HUES6 (cell line): Measurements from ENCODE around the gene EIF5AL1.
"Not testable (repeated sequence)": the region's sequence is repeated elsewhere in the genome, so short reads cannot be mapped to it uniquely, and the experiment has no call there.

ENCODE experiments used
- H3K27ac ChIP-seq: 2 replicates; pipeline ENCODE4 v1.7.0; 2013; ENCODE audit warnings: low read depth, mild to moderate bottlenecking, low read length, inconsistent platforms
- H3K27me3 ChIP-seq: 2 replicates; pipeline ENCODE4 v1.6.1; 2013; ENCODE audit warnings: low read length; ENCODE audit not compliant: control insufficient read depth, insufficient read depth
- H3K36me3 ChIP-seq: 2 replicates; pipeline ENCODE4 v1.6.1; 2013; ENCODE audit warnings: low read length; ENCODE audit not compliant: control insufficient read depth, insufficient read depth
- H3K4me1 ChIP-seq: 2 replicates; pipeline ENCODE4 v1.6.1; 2013; ENCODE audit warnings: low read length; ENCODE audit not compliant: control insufficient read depth, insufficient read depth
- H3K4me3 ChIP-seq: 2 replicates; pipeline ENCODE4 v1.5.1; 2013; ENCODE audit warnings: low read depth, low read length
- H3K9ac ChIP-seq: one replicate; pipeline ENCODE4 v1.6.1; 2013; ENCODE audit warnings: mild to moderate bottlenecking, low read length
- H3K9me3 ChIP-seq: 2 replicates; pipeline ENCODE4 v1.6.1; 2013; ENCODE audit warnings: low read depth, low read length; ENCODE audit not compliant: control insufficient read depth, insufficient read depth

Gene EIF5AL1

DNA sequence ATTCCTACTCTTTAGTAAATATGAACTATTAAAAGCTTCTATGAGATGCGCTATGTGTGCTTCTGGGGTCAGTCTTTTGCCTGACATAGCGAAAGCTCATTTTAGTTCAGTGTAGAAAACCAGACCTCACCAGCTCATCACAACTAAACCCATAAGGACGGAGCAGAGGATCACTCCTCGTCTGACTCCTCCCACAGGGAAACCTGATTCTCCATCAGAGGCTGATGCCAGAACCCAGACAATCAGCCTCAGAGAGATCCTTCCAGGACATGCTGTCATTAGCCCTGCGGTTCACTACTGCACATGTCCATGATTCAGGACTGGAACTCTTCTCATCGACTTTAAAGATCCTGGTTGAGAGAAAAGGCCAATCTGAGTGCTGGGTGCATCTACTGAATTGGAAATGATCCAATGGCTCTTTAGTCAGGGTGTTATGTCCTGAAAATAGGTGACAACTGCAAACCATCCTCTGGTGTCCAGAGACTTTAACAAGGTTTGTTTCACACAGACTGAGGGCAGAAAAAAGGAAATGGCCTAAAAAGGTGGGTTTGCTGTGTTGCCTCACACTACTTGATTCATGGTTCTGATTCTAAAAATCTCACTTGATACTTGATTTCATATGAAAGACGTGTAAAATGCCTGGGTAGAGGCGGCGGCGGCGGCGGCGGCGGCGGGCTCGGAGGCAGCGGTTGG is at the start of gene EIF5AL1:
Gene EIF5AL1, plus strand, starts transcription at position 643 of the 693 bp plus-strand sequence. CDS start 117 bp downstream, outside the sequence.
- H3K27me3 ChIP-seq = peaks cover 12% of the 10 kb centered on the region; the same call in 1 of the 2 replicates
- H3K9ac ChIP-seq, H3K4me1 ChIP-seq, H3K4me3 ChIP-seq, H3K27ac ChIP-seq, H3K36me3 ChIP-seq, H3K9me3 ChIP-seq: not testable (repeated sequence)

DNA sequence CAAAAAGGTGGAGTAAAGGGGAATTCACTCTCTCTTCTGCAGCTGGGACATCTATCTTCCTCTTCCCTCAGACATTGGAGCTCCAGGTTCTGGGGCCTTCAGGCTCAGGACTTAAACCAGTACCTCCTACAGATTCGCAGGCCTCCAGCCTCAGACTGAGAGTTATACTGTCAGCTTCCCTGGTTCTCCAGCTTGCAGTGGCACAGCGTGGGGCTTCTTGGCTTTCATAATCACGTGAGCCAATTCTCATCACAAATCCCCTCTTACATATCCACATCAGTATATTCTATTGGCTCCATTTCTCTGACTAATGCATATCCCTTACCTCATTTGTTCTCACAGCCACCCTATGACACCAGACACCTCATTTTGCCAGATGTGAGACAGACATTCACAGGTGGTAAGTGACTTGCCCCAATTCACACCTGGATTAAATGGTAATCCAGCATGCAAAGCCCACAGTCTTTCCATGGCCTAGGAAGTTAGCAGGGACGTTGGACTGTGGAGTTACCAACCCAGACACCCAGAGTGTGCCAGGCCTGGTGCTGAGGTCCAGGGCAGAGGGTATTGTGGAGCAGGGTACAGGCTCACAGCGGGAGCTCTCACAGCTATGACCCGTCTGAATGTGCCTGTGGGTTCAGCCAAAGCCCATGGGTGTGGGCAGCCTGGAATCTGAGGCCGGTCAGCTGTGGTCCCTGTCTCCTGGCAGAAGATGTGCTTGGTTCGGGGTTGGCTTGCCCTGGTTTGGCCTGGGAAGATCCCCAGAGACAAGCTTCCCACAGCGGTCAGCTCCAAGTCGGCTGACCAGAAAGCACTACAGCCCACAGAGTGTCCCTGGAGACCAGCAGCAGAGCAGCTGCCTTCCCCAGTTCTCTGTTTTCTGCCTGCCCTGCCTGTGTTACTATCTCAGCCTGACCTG is 48.5 kb upstream of the EIF5AL1 start:
- Histone ChIP-seq H3K27me3 (peaks cover 22% of the 10 kb centered on the region), H3K27ac (no peak overlapping the region), H3K9ac (no peak overlapping the region), H3K9me3 (no peaks in the 10 kb centered on the region), H3K4me3 (no peak overlapping the region), H3K36me3 (no peaks in the 10 kb centered on the region), H3K4me1 (no peaks in the 10 kb centered on the region; the same call in 1 of the 2 replicates)

DNA sequence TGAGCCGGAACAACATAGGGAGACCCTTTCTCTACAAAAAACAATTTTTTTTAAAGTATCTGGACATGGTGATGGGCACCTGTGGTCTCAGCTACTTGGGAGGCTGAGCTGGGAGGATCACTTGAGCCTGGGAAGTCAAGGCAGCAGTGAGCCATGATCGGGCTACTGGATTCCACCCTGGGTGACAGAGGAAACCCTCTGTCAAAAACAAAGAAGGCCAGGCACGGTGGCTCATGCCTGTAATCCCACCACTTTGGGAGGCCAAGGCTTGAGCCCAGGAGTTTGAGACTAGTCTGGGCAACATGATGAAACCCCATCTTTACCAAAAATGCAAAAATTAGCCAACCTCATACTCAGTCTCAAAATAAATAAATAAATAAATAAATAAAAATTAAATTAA is 47.0 kb upstream of the EIF5AL1 start:
- Histone ChIP-seq H3K4me3 (no peak overlapping the region), H3K27ac (no peak overlapping the region)

DNA sequence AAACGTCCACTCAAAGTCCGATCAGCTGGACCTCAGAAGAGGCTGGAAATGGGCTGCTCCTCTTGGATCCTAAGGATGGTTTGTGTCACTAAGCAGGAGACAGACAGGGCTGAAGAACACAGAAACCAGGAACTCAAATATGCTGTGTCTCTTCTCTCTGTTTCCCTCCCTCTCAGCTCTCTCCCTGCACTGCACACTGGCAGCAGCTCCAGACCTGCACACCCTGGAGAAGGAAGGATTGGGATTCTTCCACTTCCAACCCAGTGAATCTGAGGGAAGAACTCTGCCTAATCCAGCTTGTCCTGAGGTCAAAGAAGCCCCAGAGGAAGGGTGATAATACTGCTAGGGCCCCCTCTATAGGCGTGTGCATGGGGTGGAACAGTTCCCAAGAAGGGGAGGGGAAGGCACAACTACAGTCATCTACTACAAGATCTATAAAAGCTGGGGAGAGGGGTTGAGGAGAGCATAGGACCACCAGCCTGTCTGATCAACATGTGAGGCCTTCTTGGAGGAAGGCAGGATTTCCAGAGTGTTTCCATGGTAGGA is 44.2 kb upstream of the EIF5AL1 start:
- Histone ChIP-seq H3K9ac (no peak overlapping the region), H3K27ac (no peak overlapping the region), H3K4me1 (no peaks in the 10 kb centered on the region; the same call in 1 of the 2 replicates), H3K4me3 (no peak overlapping the region), H3K9me3 (no peaks in the 10 kb centered on the region), H3K36me3 (no peaks in the 10 kb centered on the region), H3K27me3 (peaks cover 12% of the 10 kb centered on the region; the same call in 1 of the 2 replicates)

More for the DNA sequence above, 47.0 kb upstream of the EIF5AL1 start:
- no peaks in the 10 kb centered on the region; the same call in 1 of the 2 replicates for H3K4me1 ChIP-seq
- no peak overlapping the region for H3K9ac ChIP-seq
- H3K9me3 ChIP-seq = no peaks in the 10 kb centered on the region
- peaks cover 22% of the 10 kb centered on the region for H3K27me3 ChIP-seq
- H3K36me3 ChIP-seq = no peaks in the 10 kb centered on the region

DNA sequence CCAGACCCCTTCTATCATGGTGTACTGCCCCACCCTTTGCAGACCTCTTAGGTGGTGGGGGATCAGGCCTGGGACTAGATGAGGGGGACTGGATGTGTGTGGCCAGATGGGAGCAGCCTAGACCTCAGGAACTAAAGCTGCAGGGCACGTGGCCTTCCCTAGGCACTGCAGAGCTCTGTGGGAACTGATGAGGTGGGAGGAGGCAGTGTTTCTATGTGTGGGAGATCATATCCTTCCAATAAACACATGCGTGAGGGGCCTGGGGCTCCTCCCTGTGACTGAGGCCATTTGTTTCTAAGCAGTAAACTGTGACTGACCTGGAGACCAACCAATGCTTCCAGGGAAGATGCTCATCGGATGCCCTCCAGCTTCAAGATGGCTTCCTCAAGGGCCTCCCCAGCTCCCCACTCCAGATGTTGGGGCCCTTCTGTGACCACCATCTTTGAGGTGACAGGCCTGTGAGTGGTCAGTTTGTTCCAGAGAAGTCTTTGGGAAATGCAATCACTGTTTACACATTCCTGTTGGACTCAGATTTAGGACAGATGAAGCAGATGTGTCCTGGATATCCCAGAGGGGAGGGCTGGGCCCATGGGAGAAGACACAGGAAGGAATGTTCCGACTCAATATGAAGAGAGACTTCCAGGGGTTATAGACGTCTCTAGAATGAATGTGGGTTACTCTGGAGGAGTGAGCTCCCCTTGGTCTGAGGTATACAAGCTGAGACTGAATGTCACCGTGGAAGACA is 43.3 kb upstream of the EIF5AL1 start:
- Histone ChIP-seq H3K27ac (no peak overlapping the region), H3K27me3 (0 out of 2 replicates have a peak, but pooled peaks cover 7% of the 10 kb centered on the region), H3K36me3 (no peaks in the 10 kb centered on the region), H3K4me1 (no peaks in the 10 kb centered on the region; the same call in 1 of the 2 replicates), H3K9ac (no peak overlapping the region), H3K9me3 (no peaks in the 10 kb centered on the region), H3K4me3 (no peak overlapping the region)

DNA sequence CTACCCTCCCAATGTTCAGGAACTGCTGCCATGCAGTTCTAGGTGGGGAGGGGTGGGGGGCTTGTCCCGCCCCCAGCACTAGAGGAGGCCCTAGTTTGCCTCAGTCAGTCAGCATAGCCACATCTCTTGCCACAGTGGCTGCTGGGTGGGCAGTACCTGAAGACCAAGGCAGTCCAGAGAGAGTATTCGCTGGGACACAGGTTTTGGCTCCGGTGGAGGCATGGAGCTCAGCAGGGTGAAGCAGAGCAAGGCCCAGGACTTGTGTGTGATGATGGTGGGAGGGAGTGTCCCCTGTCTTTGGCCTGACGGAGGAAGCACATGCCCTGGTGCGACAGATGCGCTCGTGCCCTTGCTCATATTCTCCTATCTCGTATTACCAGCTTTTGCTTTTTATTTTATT is 42.2 kb upstream of the EIF5AL1 start:
- Histone ChIP-seq H3K27ac (no peak overlapping the region), H3K27me3 (0 out of 2 replicates have a peak, but pooled peaks cover 4% of the 10 kb centered on the region), H3K9ac (no peak overlapping the region), H3K9me3 (no peaks in the 10 kb centered on the region), H3K36me3 (no peaks in the 10 kb centered on the region), H3K4me3 (no peak overlapping the region), H3K4me1 (no peaks in the 10 kb centered on the region; the same call in 1 of the 2 replicates)

DNA sequence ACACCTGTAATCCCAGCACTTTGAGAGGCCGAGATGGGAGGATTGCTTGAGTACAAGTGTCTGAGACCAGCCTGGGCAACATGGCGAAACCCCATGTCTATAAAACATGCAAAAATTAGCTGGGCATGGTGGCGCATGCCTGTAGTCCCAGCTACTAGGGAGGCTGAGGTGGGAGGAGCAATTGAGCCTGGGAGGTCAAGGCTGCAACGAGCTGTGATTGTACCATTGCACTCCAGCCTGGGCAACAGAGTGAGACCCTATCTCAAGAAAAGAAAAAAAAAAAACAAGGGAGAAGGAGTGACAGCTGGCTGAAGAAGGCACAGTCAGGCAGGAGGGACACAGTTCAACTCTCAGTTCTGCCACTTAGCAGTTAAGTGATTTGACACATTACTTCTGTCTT is 40.6 kb upstream of the EIF5AL1 start:
- Histone ChIP-seq H3K9ac (no peak overlapping the region), H3K36me3 (no peaks in the 10 kb centered on the region), H3K9me3 (no peaks in the 10 kb centered on the region), H3K27me3 (0 out of 2 replicates have a peak, but pooled peaks cover 4% of the 10 kb centered on the region), H3K27ac (no peak overlapping the region), H3K4me1 (no peaks in the 10 kb centered on the region; the same call in 1 of the 2 replicates), H3K4me3 (no peak overlapping the region)

DNA sequence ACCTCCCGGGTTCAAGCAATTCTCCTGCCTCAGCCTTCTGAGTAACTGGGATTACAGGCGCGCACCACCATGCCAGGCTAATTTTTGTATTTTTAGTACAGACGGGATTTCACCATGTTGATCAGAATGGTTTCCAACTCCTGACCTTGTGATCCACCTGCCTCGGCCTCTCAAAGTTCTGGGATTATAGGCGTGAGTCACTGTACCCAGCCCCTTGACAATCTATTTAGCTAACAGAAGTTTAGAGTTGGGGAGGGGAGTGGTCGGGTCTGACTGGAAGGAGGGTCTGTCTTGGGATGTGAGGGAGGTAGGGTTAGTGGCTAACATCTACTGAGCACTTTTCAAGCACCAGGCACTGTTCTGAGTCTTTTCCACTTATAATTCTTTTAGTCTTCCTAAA is 39.9 kb upstream of the EIF5AL1 start:
- Histone ChIP-seq H3K9ac (no peak overlapping the region), H3K4me1 (no peaks in the 10 kb centered on the region; the same call in 1 of the 2 replicates), H3K27ac (no peak overlapping the region), H3K9me3 (no peaks in the 10 kb centered on the region), H3K4me3 (no peak overlapping the region), H3K36me3 (no peaks in the 10 kb centered on the region), H3K27me3 (0 out of 2 replicates have a peak, but pooled peaks cover 5% of the 10 kb centered on the region)

DNA sequence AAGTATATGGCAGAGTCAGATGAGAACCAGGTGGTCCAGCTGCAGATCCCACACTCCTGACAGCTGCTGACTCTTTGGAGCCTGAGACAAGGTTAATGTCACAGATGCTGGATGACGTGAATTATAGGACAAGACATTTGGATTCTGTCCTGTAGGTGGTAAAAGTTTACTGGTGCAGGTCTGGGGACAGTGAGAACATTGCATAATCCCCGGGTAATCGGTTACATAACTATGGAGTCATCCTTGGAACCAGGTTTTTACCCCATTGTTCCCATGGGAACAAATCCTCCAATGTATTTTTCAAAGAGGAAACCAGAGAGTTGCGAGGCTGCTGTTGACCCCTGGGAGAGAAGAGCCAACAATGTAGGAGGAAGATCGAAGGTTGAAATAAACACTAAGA is 39.4 kb upstream of the EIF5AL1 start:
- H3K4me3 ChIP-seq = no peak overlapping the region
- H3K9ac ChIP-seq = no peak overlapping the region
- H3K4me1 ChIP-seq = no peaks in the 10 kb centered on the region; the same call in 1 of the 2 replicates
- 0 out of 2 replicates have a peak, but pooled peaks cover 7% of the 10 kb centered on the region for H3K27me3 ChIP-seq
- H3K36me3 ChIP-seq = no peaks in the 10 kb centered on the region
- H3K9me3 ChIP-seq = no peaks in the 10 kb centered on the region
- H3K27ac ChIP-seq = no peak overlapping the region

DNA sequence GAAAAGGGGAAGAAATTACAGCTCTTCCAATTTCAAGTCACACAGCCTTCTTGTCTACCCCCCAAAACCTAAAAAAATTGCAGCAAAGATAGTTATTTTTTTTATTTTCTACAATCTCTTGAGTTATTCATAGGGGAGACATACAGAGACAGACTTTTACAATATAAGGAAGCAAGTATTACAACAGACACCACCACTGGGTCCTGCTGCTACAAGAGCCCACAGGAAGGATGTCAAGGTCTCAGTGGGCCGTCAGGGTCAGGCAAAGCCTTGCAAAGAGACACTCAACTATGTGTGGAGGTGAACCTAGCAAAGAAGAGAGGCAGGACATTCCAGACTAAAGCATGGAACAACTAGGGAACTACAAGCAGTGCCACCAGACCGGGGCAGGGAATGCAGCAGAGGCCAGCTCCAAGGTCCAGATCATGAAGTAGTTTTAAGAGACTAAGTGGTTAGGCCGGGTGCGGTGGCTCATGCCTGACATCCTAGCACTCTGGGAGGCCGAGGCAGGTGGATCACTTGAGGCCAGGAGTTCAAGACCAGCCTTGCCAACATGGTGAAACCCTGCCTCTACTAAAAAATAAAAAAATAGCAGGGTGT is 38.7 kb upstream of the EIF5AL1 start:
- H3K27me3 ChIP-seq = 0 out of 2 replicates have a peak, but pooled peaks cover 7% of the 10 kb centered on the region
- no peak overlapping the region for H3K9ac ChIP-seq
- H3K36me3 ChIP-seq = no peaks in the 10 kb centered on the region
- no peaks in the 10 kb centered on the region for H3K4me1 ChIP-seq
- H3K9me3 ChIP-seq = no peaks in the 10 kb centered on the region
- no peak overlapping the region for H3K27ac ChIP-seq
- H3K4me3 ChIP-seq = no peak overlapping the region
